Measurements from ENCODE around the gene ACP3. TPM values are rescaled to one million over a fixed set of nuclear protein-coding genes. Genes with fewer than 3 reads are reported as not detected.
"Not testable (repeated sequence)": the region's sequence is repeated elsewhere in the genome, so short reads cannot be mapped to it uniquely, and the experiment has no call there.

The ACP3 gene
- total RNA-seq, 1 experiment from 2014 or later: 0.82 TPM

DNA sequence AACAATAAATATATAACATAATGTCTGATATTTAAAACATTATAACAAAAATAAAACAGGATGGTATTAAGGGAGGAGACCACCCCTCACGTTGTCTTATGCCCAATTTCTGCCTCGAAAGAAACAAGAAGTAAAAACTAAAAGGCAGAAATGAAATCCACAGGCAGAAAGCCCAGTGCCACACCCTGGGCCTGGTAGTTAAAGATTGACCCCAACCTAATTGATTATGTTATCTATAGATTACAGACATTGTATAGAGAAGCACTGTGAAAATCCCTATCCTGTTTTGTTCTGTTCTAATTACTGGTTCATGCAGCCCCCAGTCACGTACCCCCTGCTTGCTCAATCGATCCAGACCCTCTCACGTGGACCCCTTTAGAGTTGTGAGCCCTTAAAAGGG lies 22.3 kb upstream of the ACP3 start:
- BruUV-seq (replicated peaks): no TSS peak
- H3K9me3 Mint-ChIP-seq (ENCODE audit: unreplicated experiment): peaks cover 13% of the 10 kb centered on the region
- H3K4me1 Mint-ChIP-seq (ENCODE audit: low read depth, unreplicated experiment): peaks cover 9% of the 10 kb centered on the region
- no peaks in the 10 kb centered on the region; the same call in 1 of the 2 replicates for H3K9me3 ChIP-seq
- intact Hi-C loops (cut with micrococcal nuclease; ENCODE audit: unreplicated experiment): no loop called here
- no peak for DNase-seq
- no peaks in the 10 kb centered on the region for H3K4me1 ChIP-seq
- TF ChIP-seq, protein P1, sequence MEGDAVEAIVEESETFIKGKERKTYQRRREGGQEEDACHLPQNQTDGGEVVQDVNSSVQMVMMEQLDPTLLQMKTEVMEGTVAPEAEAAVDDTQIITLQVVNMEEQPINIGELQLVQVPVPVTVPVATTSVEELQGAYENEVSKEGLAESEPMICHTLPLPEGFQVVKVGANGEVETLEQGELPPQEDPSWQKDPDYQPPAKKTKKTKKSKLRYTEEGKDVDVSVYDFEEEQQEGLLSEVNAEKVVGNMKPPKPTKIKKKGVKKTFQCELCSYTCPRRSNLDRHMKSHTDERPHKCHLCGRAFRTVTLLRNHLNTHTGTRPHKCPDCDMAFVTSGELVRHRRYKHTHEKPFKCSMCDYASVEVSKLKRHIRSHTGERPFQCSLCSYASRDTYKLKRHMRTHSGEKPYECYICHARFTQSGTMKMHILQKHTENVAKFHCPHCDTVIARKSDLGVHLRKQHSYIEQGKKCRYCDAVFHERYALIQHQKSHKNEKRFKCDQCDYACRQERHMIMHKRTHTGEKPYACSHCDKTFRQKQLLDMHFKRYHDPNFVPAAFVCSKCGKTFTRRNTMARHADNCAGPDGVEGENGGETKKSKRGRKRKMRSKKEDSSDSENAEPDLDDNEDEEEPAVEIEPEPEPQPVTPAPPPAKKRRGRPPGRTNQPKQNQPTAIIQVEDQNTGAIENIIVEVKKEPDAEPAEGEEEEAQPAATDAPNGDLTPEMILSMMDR (IDR thresholded peaks at IDR 0.05; ENCODE audit: insufficient read depth in 1 of 2, low read depth in 1 of 2, low read length in 1 of 2, severe bottlenecking in 1 of 2, unreplicated experiment in 1 of 2): no peak
- H3K36me3 Mint-ChIP-seq (ENCODE audit: insufficient read depth, unreplicated experiment): no peaks in the 10 kb centered on the region
- no peaks in the 10 kb centered on the region for H3K27me3 Mint-ChIP-seq (ENCODE audit: insufficient read depth, unreplicated experiment)
- POLR2A ChIA-PET: no interaction called here
- no peak overlapping the region for H3K27ac Mint-ChIP-seq (ENCODE audit: unreplicated experiment)
- no peak overlapping the region for H3K4me3 Mint-ChIP-seq (ENCODE audit: unreplicated experiment)
- no peaks in the 10 kb centered on the region for H3K27me3 ChIP-seq (replicated peaks; ENCODE audit: control insufficient read depth, insufficient read depth, low read length)
- H3K36me3 ChIP-seq (ENCODE audit: control insufficient read depth, insufficient read depth, low read length): no peaks in the 10 kb centered on the region
- H3K4me3 ChIP-seq (ENCODE audit: low read depth, low read length): no peak overlapping the region
- CTCF ChIA-PET: no interaction called here

GRCh38 chr3:132303336-132304201 lies 13.6 kb upstream of the ACP3 start:
- intact Hi-C loops (cut with micrococcal nuclease; ENCODE audit: unreplicated experiment); BruUV-seq (replicated peaks); POLR2A ChIA-PET; CTCF ChIA-PET; H3K27me3 ChIP-seq (replicated peaks; ENCODE audit: control insufficient read depth, insufficient read depth, low read length); H3K4me3 ChIP-seq (ENCODE audit: low read depth, low read length); H3K36me3 ChIP-seq (ENCODE audit: control insufficient read depth, insufficient read depth, low read length); H3K27me3 Mint-ChIP-seq (ENCODE audit: insufficient read depth, unreplicated experiment): not testable (repeated sequence)
- DNase-seq: peak; percentile 48 to 54
- Mint-ChIP-seq H3K4me1 (ENCODE audit: low read depth, unreplicated experiment) (peaks cover 16% of the 10 kb centered on the region), H3K9me3 (ENCODE audit: unreplicated experiment) (peaks cover 28% of the 10 kb centered on the region), H3K4me3 (ENCODE audit: unreplicated experiment) (peak overlapping the region; percentile 59), H3K27ac (ENCODE audit: unreplicated experiment) (peak overlapping the region; percentile 71), H3K36me3 (ENCODE audit: insufficient read depth, unreplicated experiment) (peaks cover 11% of the 10 kb centered on the region)
- Histone ChIP-seq H3K9me3 (peaks cover 20% of the 10 kb centered on the region), H3K4me1 (peaks cover 16% of the 10 kb centered on the region)

DNA sequence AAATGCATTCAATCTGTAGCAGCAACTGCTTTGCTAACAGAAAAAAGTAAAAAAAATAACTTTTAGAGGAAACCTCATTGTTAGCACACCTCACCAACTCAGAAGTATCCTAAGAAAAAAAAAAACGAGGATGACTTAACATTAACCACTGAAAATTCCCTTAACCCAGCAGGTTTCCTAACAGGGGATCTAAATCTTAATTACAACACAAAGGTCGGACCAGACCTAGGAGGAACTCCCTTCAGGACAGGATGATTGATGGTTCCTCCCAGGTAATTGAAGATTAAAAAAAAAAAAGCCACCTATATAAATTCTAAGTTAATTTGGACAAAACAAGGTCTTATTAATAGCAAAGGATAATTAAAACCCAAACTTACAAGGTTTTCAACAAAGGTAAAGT lies 12.9 kb upstream of the ACP3 start:
- H3K36me3 Mint-ChIP-seq (ENCODE audit: insufficient read depth, unreplicated experiment): peaks cover 11% of the 10 kb centered on the region
- H3K36me3 ChIP-seq (ENCODE audit: control insufficient read depth, insufficient read depth, low read length); intact Hi-C loops (cut with micrococcal nuclease; ENCODE audit: unreplicated experiment); CTCF ChIA-PET; DNase-seq; H3K4me3 ChIP-seq (ENCODE audit: low read depth, low read length); H3K27me3 Mint-ChIP-seq (ENCODE audit: insufficient read depth, unreplicated experiment); H3K27ac Mint-ChIP-seq (ENCODE audit: unreplicated experiment); H3K4me3 Mint-ChIP-seq (ENCODE audit: unreplicated experiment); BruUV-seq (replicated peaks); H3K27me3 ChIP-seq (replicated peaks; ENCODE audit: control insufficient read depth, insufficient read depth, low read length); POLR2A ChIA-PET: not testable (repeated sequence)
- peaks cover 16% of the 10 kb centered on the region for H3K4me1 ChIP-seq
- peaks cover 16% of the 10 kb centered on the region for H3K4me1 Mint-ChIP-seq (ENCODE audit: low read depth, unreplicated experiment)
- peaks cover 28% of the 10 kb centered on the region for H3K9me3 Mint-ChIP-seq (ENCODE audit: unreplicated experiment)
- peaks cover 20% of the 10 kb centered on the region for H3K9me3 ChIP-seq

DNA sequence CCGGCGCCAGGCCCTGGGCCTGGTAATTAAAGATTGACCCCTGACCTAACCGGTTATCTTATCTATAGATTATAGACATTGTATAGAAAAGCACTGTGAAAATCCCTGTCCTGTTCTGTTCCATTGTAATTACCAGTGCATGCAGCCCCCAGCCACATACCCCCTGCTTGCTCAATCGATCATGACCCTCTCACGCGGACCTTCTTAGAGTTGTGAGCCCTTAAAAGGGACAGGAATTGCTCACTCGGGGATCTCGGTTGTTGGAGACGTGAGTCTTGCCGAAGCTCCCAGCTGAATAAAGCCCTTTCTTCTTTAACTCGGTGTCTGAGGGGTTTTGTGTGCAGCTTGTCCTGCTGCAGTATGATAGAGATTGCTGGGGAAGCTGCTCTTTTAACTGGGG lies 7.2 kb upstream of the ACP3 start:
- BruUV-seq (replicated peaks); intact Hi-C loops (cut with micrococcal nuclease; ENCODE audit: unreplicated experiment); H3K36me3 Mint-ChIP-seq (ENCODE audit: insufficient read depth, unreplicated experiment); H3K9me3 ChIP-seq; POLR2A ChIA-PET; DNase-seq; H3K4me3 ChIP-seq (ENCODE audit: low read depth, low read length); H3K27me3 Mint-ChIP-seq (ENCODE audit: insufficient read depth, unreplicated experiment); H3K9me3 Mint-ChIP-seq (ENCODE audit: unreplicated experiment); H3K27ac Mint-ChIP-seq (ENCODE audit: unreplicated experiment); H3K4me3 Mint-ChIP-seq (ENCODE audit: unreplicated experiment); H3K4me1 ChIP-seq; CTCF ChIA-PET; H3K27me3 ChIP-seq (replicated peaks; ENCODE audit: control insufficient read depth, insufficient read depth, low read length); H3K4me1 Mint-ChIP-seq (ENCODE audit: low read depth, unreplicated experiment); H3K36me3 ChIP-seq (ENCODE audit: control insufficient read depth, insufficient read depth, low read length): not testable (repeated sequence)
